ENCODE data around the gene BAMBI. TPM values are rescaled to one million over a fixed set of nuclear protein-coding genes. Genes with fewer than 3 reads are reported as not detected.

Gene BAMBI
- total RNA-seq, 4 donors from 2014 or later = 2.5 to 6.8 (median 4.4) TPM

- Histone ChIP-seq H3K27ac (no peak overlapping the region), H3K36me3 (no peaks in the 10 kb centered on the region), H3K4me3 (no peak overlapping the region), H3K9me3 (no peaks in the 10 kb centered on the region), H3K4me1 (no peaks in the 10 kb centered on the region), H3K27me3 (peaks cover 0 to 46% (median 0%) of the 10 kb centered on the region in 4 donors)
- 60 to 62% methylated on average over 3 of the region's 3 CpGs for WGBS, 2 donors
- DNase-seq = no peak
- TF ChIP-seq CTCF (IDR thresholded peaks at IDR 0.05) = no peak
- no peak for TF ChIP-seq POLR2A (IDR thresholded peaks at IDR 0.05)
- intact Hi-C loops (cut with DNase I) = no loop called here
Observed at GRCh38 chr10:28687683-28688001, 10.3 kb downstream of the BAMBI start.

- Histone ChIP-seq H3K4me3 (no peak overlapping the region), H3K36me3 (no peaks in the 10 kb centered on the region), H3K4me1 (no peaks in the 10 kb centered on the region), H3K27ac (no peak overlapping the region), H3K9me3 (no peaks in the 10 kb centered on the region), H3K27me3 (peaks cover 0 to 58% (median 0%) of the 10 kb centered on the region in 4 donors)
- DNase-seq = no peak
- intact Hi-C loops (cut with DNase I) = no loop called here
- TF ChIP-seq CTCF (IDR thresholded peaks at IDR 0.05) (no peak), POLR2A (IDR thresholded peaks at IDR 0.05) (no peak)
- 46 to 62% methylated on average over 2 of the region's 2 CpGs for WGBS, 2 donors
Observed at GRCh38 chr10:28690545-28690944, 13.2 kb downstream of the BAMBI start.

GRCh38 chr10:28691187-28691694 is 13.9 kb downstream of the BAMBI start:
- 80 to 83% methylated on average over 4 to 5 of the region's 6 CpGs for WGBS, 2 donors
- no peaks in the 10 kb centered on the region for H3K36me3 ChIP-seq
- H3K27ac ChIP-seq = no peak overlapping the region
- H3K4me3 ChIP-seq = no peak overlapping the region
- TF ChIP-seq CTCF (IDR thresholded peaks at IDR 0.05) (no peak), POLR2A (IDR thresholded peaks at IDR 0.05) (no peak)
- intact Hi-C loops (cut with DNase I) = no loop called here
- DNase-seq = no peak
- peaks cover 0 to 58% (median 0%) of the 10 kb centered on the region in 4 donors for H3K27me3 ChIP-seq
- no peaks in the 10 kb centered on the region for H3K9me3 ChIP-seq
- H3K4me1 ChIP-seq = no peaks in the 10 kb centered on the region

GRCh38 chr10:28692050-28692449 is 14.7 kb downstream of the BAMBI start:
- Histone ChIP-seq H3K4me3 (no peak overlapping the region), H3K27me3 (peaks cover 0 to 53% (median 0%) of the 10 kb centered on the region in 4 donors), H3K9me3 (no peaks in the 10 kb centered on the region), H3K27ac (no peak overlapping the region), H3K36me3 (no peaks in the 10 kb centered on the region), H3K4me1 (no peaks in the 10 kb centered on the region)
- no peak for DNase-seq
- 70 to 71% methylated on average over 2 to 3 of the region's 3 CpGs for WGBS, 2 donors
- intact Hi-C loops (cut with DNase I) = no loop called here
- no peak for TF ChIP-seq CTCF (IDR thresholded peaks at IDR 0.05)
- no peak for TF ChIP-seq POLR2A (IDR thresholded peaks at IDR 0.05)

GRCh38 chr10:28694530-28694929 is 17.2 kb downstream of the BAMBI start:
- Histone ChIP-seq H3K36me3 (no peaks in the 10 kb centered on the region), H3K27ac (no peak overlapping the region), H3K27me3 (peaks cover 0 to 58% (median 0%) of the 10 kb centered on the region in 4 donors), H3K4me3 (no peak overlapping the region), H3K9me3 (no peaks in the 10 kb centered on the region), H3K4me1 (no peaks in the 10 kb centered on the region)
- intact Hi-C loops (cut with DNase I) = no loop called here
- TF ChIP-seq CTCF (IDR thresholded peaks at IDR 0.05) = no peak
- TF ChIP-seq POLR2A (IDR thresholded peaks at IDR 0.05) = no peak
- WGBS, 2 donors = 86 to 93% methylated on average over 5 of the region's 5 CpGs
- no peak for DNase-seq

Measured in esophagus squamous epithelium (tissue), 5 donors.